Activated CD4-positive, alpha-beta T cell treated with anti-CD3 and anti-CD28 coated beads, Interleukin-2, amount 10 ng/mL, durations not matched to agents 7 days and 5 days (primary cell): ENCODE results near the gene NDE1. TPM values are rescaled to one million over a fixed set of nuclear protein-coding genes. Genes with fewer than 3 reads are reported as not detected.

Source experiments
- CTCF ChIA-PET: fragments of 350-600 bp; sonication (Branson Sonifier 250); formaldehyde crosslinking; loops from one replicate; lab custom pipeline; 2021; ENCODE audit warnings: antibody characterized with exemption; lab: Charles Lee
- POLR2A ChIA-PET: fragments of 350-600 bp; sonication (Branson Sonifier 250); formaldehyde crosslinking; loops from one replicate; lab custom pipeline; 2021; ENCODE audit warnings: antibody characterized with exemption; lab: Charles Lee
- DNase-seq: peaks from one replicate; pipeline ENCODE4 v3.0.0-alpha.2; 2020
- H3K27ac Mint-ChIP-seq: one replicate; pipeline ENCODE4 v1.8.0; 2021; ENCODE audit warnings: mild to moderate bottlenecking, moderate library complexity, mixed read lengths
- H3K27me3 Mint-ChIP-seq: one replicate; pipeline ENCODE4 v1.8.0; 2021; ENCODE audit warnings: mixed read lengths
- H3K36me3 Mint-ChIP-seq: one replicate; pipeline ENCODE4 v1.8.0; 2021; ENCODE audit warnings: low read depth, mixed read lengths
- H3K4me1 Mint-ChIP-seq: one replicate; pipeline ENCODE4 v1.8.0; 2021; ENCODE audit warnings: mixed read lengths
- H3K4me3 Mint-ChIP-seq: one replicate; pipeline ENCODE4 v1.8.0; 2021; ENCODE audit warnings: mild to moderate bottlenecking, moderate library complexity, mixed read lengths
- H3K9me3 Mint-ChIP-seq: one replicate; pipeline ENCODE4 v1.8.0; 2021; ENCODE audit warnings: mixed read lengths
- total RNA-seq, 2 experiments: library from RNA; stranded (reverse); gene quantifications; one replicate each; pipeline ENCODE4 v1.2.3, GENCODE V29; 2021

The NDE1 gene
- total RNA-seq, 2 experiments from 2014 or later, result 144 to 147 TPM

DNA sequence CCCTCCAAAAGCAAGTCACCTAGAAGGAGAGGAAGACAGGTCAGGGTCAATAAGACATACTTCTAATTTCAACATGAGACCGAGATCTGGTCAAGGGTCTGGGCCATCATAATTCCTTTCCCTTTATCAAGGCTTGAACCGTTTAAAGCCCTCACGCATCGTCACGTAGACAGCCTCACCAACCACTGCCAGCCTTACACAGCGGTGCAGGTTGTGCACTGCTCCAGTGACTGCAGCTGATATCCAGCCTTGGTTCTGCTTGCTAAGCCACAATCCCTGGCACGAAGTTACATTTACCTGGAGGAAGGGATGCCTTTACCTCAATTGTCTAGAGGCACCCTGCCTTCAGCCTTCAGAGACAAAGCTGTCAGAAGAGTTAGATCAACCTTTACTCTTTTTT, 121.6 kb downstream of the NDE1 start:
- ChIA-PET POLR2A (no interaction called here), CTCF (no interaction called here)
- DNase-seq, result no peak
- peaks cover 8% of the 10 kb centered on the region for H3K27me3 Mint-ChIP-seq
- H3K9me3 Mint-ChIP-seq, result no peaks in the 10 kb centered on the region
- H3K4me3 Mint-ChIP-seq, result no peak overlapping the region
- no peaks in the 10 kb centered on the region for H3K36me3 Mint-ChIP-seq
- no peak overlapping the region for H3K27ac Mint-ChIP-seq
- H3K4me1 Mint-ChIP-seq, result no peaks in the 10 kb centered on the region

DNA sequence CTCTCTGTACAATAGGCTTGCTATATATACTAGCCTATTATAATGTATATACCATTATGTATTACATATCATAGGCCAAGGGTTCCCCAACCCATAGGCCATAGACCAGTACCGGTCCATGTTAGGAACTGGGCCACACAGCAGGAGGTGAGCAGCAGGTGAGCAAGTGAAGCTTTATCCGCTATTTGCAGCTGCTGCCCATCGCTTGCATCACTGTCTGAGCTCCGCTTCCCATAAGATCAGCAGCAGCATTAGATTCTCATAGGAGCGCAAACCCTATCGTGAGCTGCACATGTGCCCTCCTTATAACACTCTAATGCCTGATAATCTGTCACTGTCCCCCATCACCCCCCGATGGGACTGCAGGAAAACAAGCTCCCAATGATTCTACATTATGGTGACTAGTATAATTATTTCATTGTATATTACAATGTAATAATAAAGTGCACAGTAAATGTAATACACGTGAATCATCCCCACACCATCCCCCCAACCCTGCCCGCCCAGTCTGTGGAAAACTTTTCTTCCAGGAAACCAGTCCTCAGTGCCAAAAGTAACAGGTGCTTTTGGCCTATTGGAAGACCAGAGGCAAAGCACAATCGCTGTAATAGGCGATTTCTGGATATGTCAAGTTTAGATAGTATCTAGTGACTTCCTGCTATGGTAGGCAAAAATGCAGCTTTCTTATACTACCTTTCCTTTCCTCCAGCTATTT, 122.7 kb downstream of the NDE1 start:
- Mint-ChIP-seq H3K4me1 (no peaks in the 10 kb centered on the region), H3K9me3 (no peaks in the 10 kb centered on the region), H3K27me3 (peaks cover 8% of the 10 kb centered on the region), H3K4me3 (no peak overlapping the region), H3K27ac (no peak overlapping the region), H3K36me3 (no peaks in the 10 kb centered on the region)
- no peak for DNase-seq
- ChIA-PET POLR2A (no interaction called here), CTCF (interaction anchor here (0.6 kb wide), 3 partner anchors 226 to 1182 kb away, joined by 3 to 7 read pairs (median 3); no protein-coding TSS in a partner anchor)

DNA sequence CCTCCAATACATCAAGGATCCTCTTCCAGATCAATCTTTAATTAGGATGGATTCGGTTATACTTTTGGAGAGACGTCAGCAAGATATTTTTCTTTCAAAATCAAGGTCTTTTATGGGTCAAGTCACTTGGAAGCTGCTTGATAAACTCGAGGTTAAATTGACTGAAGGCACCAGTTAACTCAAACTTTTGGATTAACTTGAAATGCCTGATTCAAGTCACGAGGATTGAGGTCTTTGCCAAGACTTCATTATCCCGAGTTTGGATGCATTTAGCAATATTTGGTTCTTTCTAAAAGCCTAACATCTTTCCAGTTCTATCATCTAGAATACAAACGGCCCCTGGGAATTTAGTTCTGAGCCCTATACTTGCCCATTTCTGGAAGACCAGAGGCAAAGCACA, 123.9 kb downstream of the NDE1 start:
- ChIA-PET POLR2A (no interaction called here), CTCF (interaction anchor here (0.6 kb wide), 1 partner anchor 86 kb away, joined by 4 read pairs; no protein-coding TSS in a partner anchor)
- no peak for DNase-seq
- Mint-ChIP-seq H3K4me3 (no peak overlapping the region), H3K4me1 (no peaks in the 10 kb centered on the region), H3K27me3 (peaks cover 8% of the 10 kb centered on the region), H3K36me3 (no peaks in the 10 kb centered on the region), H3K27ac (no peak overlapping the region), H3K9me3 (no peaks in the 10 kb centered on the region)

DNA sequence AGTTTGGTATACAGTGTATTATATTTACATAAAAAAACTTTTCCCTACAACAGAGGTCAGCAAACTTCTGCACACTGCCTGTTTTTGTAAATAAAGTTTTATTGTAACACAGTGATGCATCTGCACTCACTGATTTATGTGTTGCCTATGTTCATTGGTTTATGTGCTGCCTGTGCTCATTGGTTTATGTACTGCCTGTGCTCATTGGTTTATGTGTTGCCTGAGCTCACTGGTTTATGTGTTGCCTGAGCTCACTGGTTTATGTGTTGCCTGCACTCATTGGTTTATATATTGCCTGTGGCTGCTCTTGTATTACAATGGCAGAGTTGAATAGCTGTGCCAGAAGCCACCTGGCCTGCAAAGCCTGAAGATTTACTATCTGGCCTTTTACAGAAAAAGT, 125.2 kb downstream of the NDE1 start:
- POLR2A ChIA-PET, result no interaction called here

DNA sequence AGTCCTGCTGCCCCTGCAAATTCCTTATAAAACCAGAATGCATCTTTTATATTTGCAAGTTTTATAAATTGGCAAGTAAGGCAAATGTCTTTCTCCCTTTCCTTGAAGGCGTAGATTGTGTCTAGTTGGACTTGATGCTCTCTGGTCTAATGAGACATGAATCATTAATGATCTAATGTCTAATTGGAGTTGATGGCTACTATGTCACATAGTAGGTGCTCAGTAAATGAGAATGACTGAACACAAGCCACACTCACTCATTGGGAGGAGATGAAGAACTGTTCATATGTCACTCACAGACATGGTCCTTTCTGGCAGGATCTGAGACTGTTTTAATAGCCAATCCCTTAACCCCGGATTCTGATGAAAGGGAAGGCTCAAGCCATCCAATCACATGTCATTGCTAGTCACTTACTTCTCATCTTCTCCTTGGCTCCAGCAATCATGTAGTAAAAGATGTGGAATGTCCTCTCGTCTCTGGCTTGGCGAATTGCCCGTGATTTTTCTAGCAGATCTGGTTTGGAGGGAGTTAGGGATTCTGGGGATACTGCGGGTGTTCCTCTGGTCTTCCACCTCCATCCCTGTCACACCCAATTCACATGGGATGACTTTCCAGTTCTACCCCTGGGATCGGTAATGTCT, 125.7 kb downstream of the NDE1 start:
- no peaks in the 10 kb centered on the region for H3K9me3 Mint-ChIP-seq
- CTCF ChIA-PET, result interaction anchor here (1.2 kb wide), 1 partner anchor 16 kb away, joined by 4 read pairs; no protein-coding TSS in a partner anchor
- peaks cover 8% of the 10 kb centered on the region for H3K27me3 Mint-ChIP-seq
- DNase-seq, result no peak
- no peak overlapping the region for H3K4me3 Mint-ChIP-seq
- H3K36me3 Mint-ChIP-seq, result no peaks in the 10 kb centered on the region
- no peaks in the 10 kb centered on the region for H3K4me1 Mint-ChIP-seq
- POLR2A ChIA-PET, result no interaction called here
- H3K27ac Mint-ChIP-seq, result no peak overlapping the region

More for the DNA sequence above, 125.2 kb downstream of the NDE1 start:
- H3K9me3 Mint-ChIP-seq, result no peaks in the 10 kb centered on the region
- CTCF ChIA-PET, result no interaction called here
- no peaks in the 10 kb centered on the region for H3K36me3 Mint-ChIP-seq
- no peak overlapping the region for H3K4me3 Mint-ChIP-seq
- H3K4me1 Mint-ChIP-seq, result no peaks in the 10 kb centered on the region
- peaks cover 8% of the 10 kb centered on the region for H3K27me3 Mint-ChIP-seq
- DNase-seq, result no peak
- H3K27ac Mint-ChIP-seq, result no peak overlapping the region

Other genes starting within 250 kb of the NDE1 start
- 1 to 10 TPM; 3.1 to 3.2 TPM for gene BMERB1, start 215.7 kb upstream of the NDE1 start, total RNA-seq
- 100 to 1,000 TPM in 1 of 2 experiments, 10 to 100 TPM in 1; 79.9 to 101 TPM for gene MARF1, start 7.1 kb upstream of the NDE1 start, total RNA-seq
- gene MYH11, start 206.8 kb downstream of the NDE1 start, total RNA-seq, result under 1 TPM in 1 of 2 experiments, not detected in 1; 0.04 TPM
- gene CEP20, start 238.4 kb downstream of the NDE1 start, total RNA-seq, result 10 to 100 TPM; 46.2 to 59.4 TPM